Sigmoid colon (tissue), 4 donors: Measurements from ENCODE around the gene MAP3K2.

Source experiments
- CTCF ChIP-seq, 4 experiments: fragments of 450-650 bp in 3 of 4; fragments of 200-600 bp in 1 of 4; IDR thresholded peaks; one replicate each; pipeline ENCODE4 v1.5.1; 2016 to 2019; ENCODE audit warnings: antibody characterized with exemption in 4 of 4, mild to moderate bottlenecking in 3 of 4, moderate library complexity in 2 of 4
- EP300 ChIP-seq, 4 donors: sonication (generic); formaldehyde crosslinking; IDR thresholded peaks; one replicate each; pipeline ENCODE4 v1.6.1; 2017; ENCODE audit warnings: antibody characterized with exemption in 4 of 4
- POLR2A ChIP-seq, 2 donors: fragments of 450-650 bp; IDR thresholded peaks; one replicate each; pipeline ENCODE4 v1.6.1; 2016; ENCODE audit warnings: antibody characterized with exemption in 2 of 2, mild to moderate bottlenecking in 2 of 2, moderate library complexity in 2 of 2
- POLR2AphosphoS5 ChIP-seq, 4 donors: sonication (generic); formaldehyde crosslinking; IDR thresholded peaks; one replicate each; pipeline ENCODE4 v1.6.1; 2017; ENCODE audit warnings: antibody characterized with exemption in 4 of 4

- TF ChIP-seq POLR2AphosphoS5 (IDR thresholded peaks at IDR 0.05) (no peak), POLR2A (IDR thresholded peaks at IDR 0.05) (no peak), CTCF (IDR thresholded peaks at IDR 0.05) (no peak), EP300 (IDR thresholded peaks at IDR 0.05) (no peak)
These were observed 67.7 kb downstream of the MAP3K2 start for GRCh38 chr2:127320067-127320466.
